Measurements from ENCODE around the gene ERF.
"Not testable (repeated sequence)": the region's sequence is repeated elsewhere in the genome, so short reads cannot be mapped to it uniquely, and the experiment has no call there.

The ERF gene

DNA sequence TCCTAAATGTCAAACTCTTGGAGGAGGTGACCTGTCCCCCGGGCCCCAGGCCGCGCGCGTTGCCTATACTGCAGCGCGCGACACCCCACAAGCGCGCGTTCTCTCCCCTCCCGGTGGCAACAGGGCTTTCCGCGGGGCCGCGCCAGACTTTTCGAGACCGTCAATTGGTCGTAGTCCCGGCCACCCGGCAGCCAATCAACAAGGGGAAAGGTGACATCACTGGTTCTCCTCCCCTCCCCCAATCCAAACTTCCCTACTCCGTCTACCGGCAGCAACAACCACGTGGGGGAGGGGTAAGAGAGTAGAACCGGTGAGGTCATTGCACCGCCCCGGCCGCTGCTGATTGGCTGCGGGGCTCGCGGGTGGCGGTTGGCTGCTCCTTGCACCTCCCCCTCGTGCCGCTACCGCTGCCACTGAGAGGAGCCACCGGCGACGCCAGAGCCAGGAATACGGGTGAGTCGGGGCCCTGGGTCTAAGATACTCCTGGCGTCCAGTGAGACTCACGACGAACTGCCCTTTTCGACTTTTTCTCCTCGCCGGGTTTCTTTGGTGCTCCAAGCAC, 13.3 kb upstream of the ERF start:
- no peaks in the 10 kb centered on the region for H3K36me3 ChIP-seq (ENCODE audit: insufficient read depth, low read length)
- H3K4me1 ChIP-seq (ENCODE audit: control insufficient read depth, insufficient read depth, low read length, unreplicated experiment): peaks cover 8% of the 10 kb centered on the region
- H2AFZ ChIP-seq (ENCODE audit: low read length, unreplicated experiment): peak overlapping the region; percentile 94
- H3K27me3 ChIP-seq (ENCODE audit: insufficient read depth, low read length): no peaks in the 10 kb centered on the region
- H3K4me3 ChIP-seq (ENCODE audit: low read depth, low read length): peak overlapping the region; percentile 92
- peaks cover 24% of the 10 kb centered on the region for H3K79me2 ChIP-seq (ENCODE audit: control insufficient read depth, insufficient read depth, low read length, unreplicated experiment)
- peak overlapping the region; percentile 94 for H3K27ac ChIP-seq (ENCODE audit: low read depth, low read length)

DNA sequence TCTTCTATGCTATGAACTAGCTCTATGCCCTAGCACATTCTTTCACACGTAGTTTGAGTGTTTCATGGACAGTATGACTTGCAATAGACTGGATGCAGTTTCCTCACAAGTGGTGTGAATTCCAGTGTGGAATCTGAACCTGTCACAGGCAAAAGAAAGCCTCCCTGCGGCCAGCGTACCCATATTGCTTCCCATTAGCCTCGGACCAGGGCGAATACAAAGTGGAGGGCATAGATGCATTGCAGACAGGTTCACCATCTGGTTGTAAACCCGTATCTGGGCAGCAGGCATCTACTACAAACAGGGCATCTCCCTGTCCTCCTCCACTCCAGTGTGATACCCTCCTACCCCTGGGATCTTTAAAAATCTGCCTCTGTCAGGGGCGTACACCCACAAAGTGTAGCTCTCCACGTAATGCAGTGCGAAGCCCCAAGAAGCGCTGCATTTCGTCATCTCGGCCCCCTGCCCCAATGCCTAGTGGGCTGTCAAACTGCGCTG, 12.8 kb upstream of the ERF start:
- Histone ChIP-seq H3K27ac (ENCODE audit: low read depth, low read length) (no peak overlapping the region), H3K36me3 (ENCODE audit: insufficient read depth, low read length) (no peaks in the 10 kb centered on the region), H3K79me2 (ENCODE audit: control insufficient read depth, insufficient read depth, low read length, unreplicated experiment) (peaks cover 24% of the 10 kb centered on the region), H2AFZ (ENCODE audit: low read length, unreplicated experiment) (peak overlapping the region; percentile 72), H3K27me3 (ENCODE audit: insufficient read depth, low read length) (no peaks in the 10 kb centered on the region), H3K4me1 (ENCODE audit: control insufficient read depth, insufficient read depth, low read length, unreplicated experiment) (peaks cover 8% of the 10 kb centered on the region), H3K4me3 (ENCODE audit: low read depth, low read length) (peak overlapping the region; percentile 92)

- not testable (repeated sequence) for H3K4me1 ChIP-seq (ENCODE audit: control insufficient read depth, insufficient read depth, low read length, unreplicated experiment); H3K27ac ChIP-seq (ENCODE audit: low read depth, low read length); H3K27me3 ChIP-seq (ENCODE audit: insufficient read depth, low read length); H3K36me3 ChIP-seq (ENCODE audit: insufficient read depth, low read length); H2AFZ ChIP-seq (ENCODE audit: low read length, unreplicated experiment)
- Histone ChIP-seq H3K79me2 (ENCODE audit: control insufficient read depth, insufficient read depth, low read length, unreplicated experiment) (peaks cover 22% of the 10 kb centered on the region), H3K4me3 (ENCODE audit: low read depth, low read length) (peak overlapping the region; percentile 92)
Measured at GRCh38 chr19:42266928-42267603, 12.1 kb upstream of the ERF start.

DNA sequence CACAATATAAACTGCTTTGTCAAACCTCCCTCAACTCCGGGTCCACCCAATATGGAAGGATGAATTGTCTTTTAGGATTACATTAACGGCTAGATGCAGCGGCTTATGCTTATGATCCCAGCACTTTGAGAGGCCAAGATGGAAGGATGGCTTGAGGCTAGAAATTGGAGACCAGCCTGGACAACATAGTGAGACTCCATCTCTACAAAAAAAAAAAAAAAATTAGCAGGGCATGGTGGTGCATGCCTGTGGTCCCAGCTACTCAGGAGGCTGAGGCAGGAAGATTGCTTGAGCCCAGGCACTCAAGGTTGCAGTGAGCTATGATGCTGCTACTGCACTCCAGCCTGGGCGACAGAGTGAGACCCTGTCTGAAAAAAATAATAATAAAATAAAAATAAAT, 11.2 kb upstream of the ERF start:
- not testable (repeated sequence) for H2AFZ ChIP-seq (ENCODE audit: low read length, unreplicated experiment); H3K27ac ChIP-seq (ENCODE audit: low read depth, low read length); H3K4me1 ChIP-seq (ENCODE audit: control insufficient read depth, insufficient read depth, low read length, unreplicated experiment); H3K4me3 ChIP-seq (ENCODE audit: low read depth, low read length); H3K36me3 ChIP-seq (ENCODE audit: insufficient read depth, low read length); H3K27me3 ChIP-seq (ENCODE audit: insufficient read depth, low read length)
- peaks cover 15% of the 10 kb centered on the region for H3K79me2 ChIP-seq (ENCODE audit: control insufficient read depth, insufficient read depth, low read length, unreplicated experiment)

GRCh38 chr19:42261763-42262162, 6.8 kb upstream of the ERF start:
- Histone ChIP-seq H3K36me3 (ENCODE audit: insufficient read depth, low read length) (no peaks in the 10 kb centered on the region), H3K27me3 (ENCODE audit: insufficient read depth, low read length) (no peaks in the 10 kb centered on the region), H3K4me3 (ENCODE audit: low read depth, low read length) (no peak overlapping the region), H2AFZ (ENCODE audit: low read length, unreplicated experiment) (no peak overlapping the region), H3K27ac (ENCODE audit: low read depth, low read length) (no peak overlapping the region), H3K4me1 (ENCODE audit: control insufficient read depth, insufficient read depth, low read length, unreplicated experiment) (no peaks in the 10 kb centered on the region), H3K79me2 (ENCODE audit: control insufficient read depth, insufficient read depth, low read length, unreplicated experiment) (no peaks in the 10 kb centered on the region)

DNA sequence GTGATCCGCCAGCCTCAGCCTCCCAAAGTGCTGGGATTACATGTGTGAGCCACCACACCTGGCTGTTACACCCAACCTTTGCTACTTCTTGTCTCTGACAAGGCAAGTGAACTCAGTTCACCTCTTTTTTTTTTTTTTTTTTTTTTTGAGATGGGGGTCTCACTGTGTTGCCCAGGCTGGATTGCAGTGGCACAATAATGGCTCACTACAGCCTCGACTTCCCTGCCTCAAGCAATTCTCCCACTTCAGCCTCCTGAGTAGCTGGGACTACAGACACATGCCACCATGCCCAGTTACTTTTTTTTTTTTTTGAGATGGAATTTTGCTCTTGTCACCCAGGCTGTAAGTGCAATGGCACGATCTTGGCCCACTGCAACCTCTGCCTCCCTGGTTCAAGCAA, 2.9 kb upstream of the ERF start:
- H3K27ac ChIP-seq (ENCODE audit: low read depth, low read length); H3K4me3 ChIP-seq (ENCODE audit: low read depth, low read length); H3K36me3 ChIP-seq (ENCODE audit: insufficient read depth, low read length); H3K27me3 ChIP-seq (ENCODE audit: insufficient read depth, low read length); H2AFZ ChIP-seq (ENCODE audit: low read length, unreplicated experiment); H3K4me1 ChIP-seq (ENCODE audit: control insufficient read depth, insufficient read depth, low read length, unreplicated experiment): not testable (repeated sequence)
- peaks cover 18% of the 10 kb centered on the region for H3K79me2 ChIP-seq (ENCODE audit: control insufficient read depth, insufficient read depth, low read length, unreplicated experiment)

DNA sequence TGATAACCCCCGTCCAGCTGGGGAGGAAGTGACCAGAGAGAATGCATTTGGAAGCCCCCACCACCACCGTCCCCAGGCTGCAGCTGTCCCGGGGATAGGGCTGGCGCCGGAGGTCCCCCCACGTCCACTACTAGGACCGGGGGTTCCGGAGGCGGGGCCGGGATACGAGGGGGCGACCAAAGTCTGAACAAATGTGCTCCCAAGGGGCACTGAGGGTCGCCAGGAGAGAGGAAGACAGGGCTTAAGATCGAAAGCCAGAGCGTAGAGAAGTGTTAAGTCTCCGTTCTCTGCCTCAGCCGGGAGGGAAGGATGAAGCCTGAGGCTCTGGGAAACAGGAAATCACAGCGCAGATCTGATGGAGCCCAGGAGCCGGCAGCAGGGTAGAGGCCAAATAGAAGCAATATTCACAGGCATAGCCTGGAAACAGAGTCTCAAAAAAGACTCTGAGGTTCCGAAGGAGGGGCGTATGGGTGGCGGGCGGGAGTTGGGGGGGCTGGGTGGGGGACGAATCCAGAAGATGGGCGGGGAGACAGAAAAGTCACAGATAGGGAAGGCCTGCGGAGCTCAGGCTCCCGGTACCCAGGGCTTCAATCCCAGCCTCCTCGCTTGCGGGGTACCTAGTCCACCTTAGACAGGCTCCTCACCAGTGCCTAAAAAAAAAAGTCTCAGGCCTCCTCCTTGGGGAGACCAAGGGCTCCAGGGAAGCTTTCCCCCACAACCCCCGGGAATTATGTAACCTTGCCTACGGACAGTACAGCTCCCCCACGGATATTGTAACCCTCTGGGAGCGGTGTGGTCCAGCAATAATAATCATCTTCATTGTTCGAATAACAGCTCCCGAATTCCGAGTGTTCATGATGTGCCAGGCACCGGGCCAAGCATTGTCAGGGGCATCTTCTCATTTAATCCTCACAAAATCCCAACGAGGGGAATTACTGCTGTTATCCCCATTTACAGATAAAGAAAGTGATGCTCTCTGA, 1.1 kb upstream of the ERF start:
- Histone ChIP-seq H3K36me3 (ENCODE audit: insufficient read depth, low read length) (no peaks in the 10 kb centered on the region), H2AFZ (ENCODE audit: low read length, unreplicated experiment) (no peak overlapping the region), H3K27ac (ENCODE audit: low read depth, low read length) (peak overlapping the region; percentile 72), H3K27me3 (ENCODE audit: insufficient read depth, low read length) (no peaks in the 10 kb centered on the region), H3K79me2 (ENCODE audit: control insufficient read depth, insufficient read depth, low read length, unreplicated experiment) (peaks cover 32% of the 10 kb centered on the region), H3K4me3 (ENCODE audit: low read depth, low read length) (peak overlapping the region; percentile 82), H3K4me1 (ENCODE audit: control insufficient read depth, insufficient read depth, low read length, unreplicated experiment) (peaks cover 7% of the 10 kb centered on the region)

GRCh38 chr19:42254089-42254849, 659 bp downstream of the ERF start:
- Histone ChIP-seq H2AFZ (ENCODE audit: low read length, unreplicated experiment) (no peak overlapping the region), H3K36me3 (ENCODE audit: insufficient read depth, low read length) (no peaks in the 10 kb centered on the region), H3K4me1 (ENCODE audit: control insufficient read depth, insufficient read depth, low read length, unreplicated experiment) (peaks cover 16% of the 10 kb centered on the region), H3K79me2 (ENCODE audit: control insufficient read depth, insufficient read depth, low read length, unreplicated experiment) (peaks cover 49% of the 10 kb centered on the region), H3K27ac (ENCODE audit: low read depth, low read length) (peak overlapping the region; percentile 83), H3K27me3 (ENCODE audit: insufficient read depth, low read length) (no peaks in the 10 kb centered on the region), H3K4me3 (ENCODE audit: low read depth, low read length) (peak overlapping the region; percentile 96)

DNA sequence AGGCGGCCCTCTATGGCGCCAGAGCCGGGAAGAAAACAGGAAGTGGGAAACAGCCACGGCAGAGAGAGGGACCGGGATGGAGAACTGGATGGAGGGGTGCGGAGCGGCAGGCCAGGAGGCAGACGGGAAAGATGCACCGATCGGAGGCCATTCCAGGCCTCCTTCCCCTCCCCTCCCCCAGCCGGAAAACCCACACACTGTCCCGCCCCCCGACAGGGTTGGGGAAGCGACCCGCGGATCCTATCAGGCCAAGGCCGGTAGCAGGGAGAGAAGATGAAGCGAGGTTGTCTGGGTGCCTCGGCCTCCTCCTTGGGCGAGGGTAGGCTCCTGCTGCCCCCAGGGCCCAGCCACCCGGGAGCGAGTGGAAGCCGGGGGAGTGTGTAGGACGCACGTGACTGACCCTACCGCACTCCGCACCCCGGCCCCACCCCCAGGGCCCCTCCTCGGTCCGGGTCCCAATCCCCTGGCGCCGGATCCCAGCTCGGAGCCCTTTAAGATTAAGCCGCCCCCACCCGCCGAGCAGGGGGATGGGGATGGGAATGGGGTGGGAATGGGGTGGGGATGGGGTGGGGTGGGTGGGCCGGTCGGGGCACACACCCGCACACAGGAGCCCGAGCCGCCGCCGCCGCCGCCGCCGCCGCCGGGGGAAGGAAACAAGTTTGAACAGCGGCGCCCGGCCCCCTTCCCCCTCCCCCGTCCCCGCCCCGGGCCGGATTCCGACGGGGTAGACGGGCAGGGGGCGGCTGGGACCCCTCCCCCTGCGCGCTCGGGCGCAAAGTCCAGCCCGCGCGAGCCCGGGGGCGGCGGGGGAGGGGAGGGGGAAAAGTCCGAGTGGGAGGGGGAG, 1.5 kb downstream of the ERF start:
- H3K27me3 ChIP-seq (ENCODE audit: insufficient read depth, low read length): no peaks in the 10 kb centered on the region
- H3K4me3 ChIP-seq (ENCODE audit: low read depth, low read length): peak overlapping the region; percentile 96
- peak overlapping the region; percentile 83 for H3K27ac ChIP-seq (ENCODE audit: low read depth, low read length)
- no peaks in the 10 kb centered on the region for H3K36me3 ChIP-seq (ENCODE audit: insufficient read depth, low read length)
- peaks cover 49% of the 10 kb centered on the region for H3K79me2 ChIP-seq (ENCODE audit: control insufficient read depth, insufficient read depth, low read length, unreplicated experiment)
- no peak overlapping the region for H2AFZ ChIP-seq (ENCODE audit: low read length, unreplicated experiment)
- peaks cover 16% of the 10 kb centered on the region for H3K4me1 ChIP-seq (ENCODE audit: control insufficient read depth, insufficient read depth, low read length, unreplicated experiment)

Data from ACC112 (cell line).